Astrocyte of the cerebellum (primary cell): ENCODE data around the gene ZFYVE9.

Experiments used
- DNase-seq: peaks from one replicate; pipeline ENCODE4 v3.0.0-alpha.2; 2011; ENCODE audit warnings: low read depth
- H3K4me3 ChIP-seq: 2 replicates; pipeline ENCODE4 v1.5.1; 2011; ENCODE audit warnings: mild to moderate bottlenecking, low read depth, low read length, moderate library complexity
- CTCF ChIP-seq: IDR thresholded peaks from 2 replicates; pipeline ENCODE4 v1.5.1; 2012; ENCODE audit warnings: low read length, low read depth, moderate library complexity, mild to moderate bottlenecking; ENCODE audit errors: missing control alignments
- in situ Hi-C: cut with HindIII; loops from 2 replicates; pipeline ENCODE4 v1.10.0; 2017; ENCODE audit warnings: low sequenced_read_pairs

The ZFYVE9 gene

GRCh38 chr1:52233463-52233862, 91.6 kb downstream of the ZFYVE9 start:
- H3K4me3 ChIP-seq = no peak overlapping the region
- no peak for TF ChIP-seq CTCF
- no peak for DNase-seq
- in situ Hi-C loops = no loop called here

- in situ Hi-C loops = no loop called here
- no peak for TF ChIP-seq CTCF
Measured at GRCh38 chr1:52234014-52234413, 92.1 kb downstream of the ZFYVE9 start.

GRCh38 chr1:52234708-52235107, 92.8 kb downstream of the ZFYVE9 start:
- in situ Hi-C loops = no loop called here

More at GRCh38 chr1:52234014-52234413, 92.1 kb downstream of the ZFYVE9 start:
- DNase-seq = no peak
- H3K4me3 ChIP-seq = no peak overlapping the region

GRCh38 chr1:52235646-52236045, 93.8 kb downstream of the ZFYVE9 start:
- DNase-seq = no peak
- no peak for TF ChIP-seq CTCF
- no peak overlapping the region for H3K4me3 ChIP-seq
- in situ Hi-C loops = no loop called here

More at GRCh38 chr1:52234708-52235107, 92.8 kb downstream of the ZFYVE9 start:
- no peak overlapping the region for H3K4me3 ChIP-seq
- TF ChIP-seq CTCF = no peak
- DNase-seq = no peak

GRCh38 chr1:52237430-52237829, 95.5 kb downstream of the ZFYVE9 start:
- no peak overlapping the region for H3K4me3 ChIP-seq
- no peak for TF ChIP-seq CTCF
- in situ Hi-C loops = no loop called here
- DNase-seq = peak; percentile 63

- no peak for DNase-seq
- H3K4me3 ChIP-seq = no peak overlapping the region
- in situ Hi-C loops = no loop called here
- TF ChIP-seq CTCF = no peak
Measured at GRCh38 chr1:52238474-52238873, 96.6 kb downstream of the ZFYVE9 start.
